GM18858 (cell line): ENCODE results near the gene IQGAP3.

Source experiments
- ATAC-seq: cut with Tn5 transposase; IDR thresholded peaks from one replicate; pipeline ENCODE4 v1.9.1; 2021; ENCODE audit not compliant: unreplicated experiment

The IQGAP3 gene

GRCh38 chr1:156513185-156513584 lies 59.2 kb downstream of the IQGAP3 start:
- no peak for ATAC-seq

GRCh38 chr1:156511644-156512043 lies 60.7 kb downstream of the IQGAP3 start:
- no peak for ATAC-seq

GRCh38 chr1:156510709-156511108 lies 61.7 kb downstream of the IQGAP3 start:
- ATAC-seq, result no peak

- ATAC-seq, result no peak
Measured at GRCh38 chr1:156509424-156510034, 62.8 kb downstream of the IQGAP3 start.

- no peak for ATAC-seq
Measured at GRCh38 chr1:156508955-156509234, 63.5 kb downstream of the IQGAP3 start.

GRCh38 chr1:156508205-156508954 lies 64.0 kb downstream of the IQGAP3 start:
- no peak for ATAC-seq

GRCh38 chr1:156506450-156506849 lies 65.9 kb downstream of the IQGAP3 start:
- no peak for ATAC-seq

- ATAC-seq, result no peak
Measured at GRCh38 chr1:156505679-156506298, 66.6 kb downstream of the IQGAP3 start.

GRCh38 chr1:156504821-156505678 lies 67.3 kb downstream of the IQGAP3 start:
- no peak for ATAC-seq

- ATAC-seq, result no peak
Measured at GRCh38 chr1:156504438-156504813, 67.9 kb downstream of the IQGAP3 start.

GRCh38 chr1:156503698-156504437 lies 68.5 kb downstream of the IQGAP3 start:
- no peak for ATAC-seq

GRCh38 chr1:156502894-156503697 lies 69.3 kb downstream of the IQGAP3 start:
- ATAC-seq, result no peak

- ATAC-seq, result no peak
Measured at GRCh38 chr1:156502391-156502893, 69.9 kb downstream of the IQGAP3 start.

GRCh38 chr1:156500793-156501506 lies 71.4 kb downstream of the IQGAP3 start:
- peak; percentile 31 for ATAC-seq

GRCh38 chr1:156500543-156500792 lies 71.9 kb downstream of the IQGAP3 start, which contains the start of gene MEF2D:
Gene MEF2D (minus strand): TSS chr1:156500775. CDS start chr1:156483292, 17,483 bp downstream.
- no peak for ATAC-seq

- ATAC-seq, result no peak
Measured at GRCh38 chr1:156499842-156500542, 72.4 kb downstream of the IQGAP3 start.

GRCh38 chr1:156499194-156499841 lies 73.0 kb downstream of the IQGAP3 start:
- ATAC-seq, result no peak
